GM19372 (cell line): ENCODE results near the gene NRG2.

Experiments
- ATAC-seq: cut with Tn5 transposase; IDR thresholded peaks from one replicate; pipeline ENCODE4 v1.9.1; 2021; ENCODE audit warnings: mild to moderate bottlenecking, low read depth, moderate library complexity; ENCODE audit not compliant: unreplicated experiment

The NRG2 gene

GRCh38 chr5:139886213-139886612 is 156.9 kb downstream of the NRG2 start:
- ATAC-seq, result no peak

GRCh38 chr5:139885857-139886208 is 157.3 kb downstream of the NRG2 start:
- ATAC-seq, result no peak

GRCh38 chr5:139885172-139885856 is 157.8 kb downstream of the NRG2 start:
- ATAC-seq, result no peak

GRCh38 chr5:139884734-139885133 is 158.4 kb downstream of the NRG2 start:
- ATAC-seq, result no peak

- ATAC-seq, result no peak
Measured at GRCh38 chr5:139884144-139884543, 159.0 kb downstream of the NRG2 start.

- no peak for ATAC-seq
Measured at GRCh38 chr5:139882961-139883539, 160.0 kb downstream of the NRG2 start.

GRCh38 chr5:139882316-139882715 is 160.8 kb downstream of the NRG2 start:
- no peak for ATAC-seq

- ATAC-seq, result no peak
Measured at GRCh38 chr5:139881143-139881733, 161.9 kb downstream of the NRG2 start.

- no peak for ATAC-seq
Measured at GRCh38 chr5:139880416-139881142, 162.5 kb downstream of the NRG2 start.

- ATAC-seq, result no peak
Measured at GRCh38 chr5:139878093-139878492, 165.0 kb downstream of the NRG2 start.

- ATAC-seq, result no peak
Measured at GRCh38 chr5:139877129-139877597, 165.9 kb downstream of the NRG2 start.

GRCh38 chr5:139875957-139876356 is 167.1 kb downstream of the NRG2 start:
- ATAC-seq, result no peak

- ATAC-seq, result no peak
Measured at GRCh38 chr5:139872851-139873794, 170.0 kb downstream of the NRG2 start.

- ATAC-seq, result no peak
Measured at GRCh38 chr5:139872052-139872766, 170.9 kb downstream of the NRG2 start.

GRCh38 chr5:139871614-139872013 is 171.5 kb downstream of the NRG2 start:
- no peak for ATAC-seq

- ATAC-seq, result no peak
Measured at GRCh38 chr5:139870677-139871076, 172.4 kb downstream of the NRG2 start.

GRCh38 chr5:139869042-139869790 is 173.9 kb downstream of the NRG2 start:
- ATAC-seq, result no peak

- ATAC-seq, result no peak
Measured at GRCh38 chr5:139867581-139867980, 175.5 kb downstream of the NRG2 start.

- ATAC-seq, result no peak
Measured at GRCh38 chr5:139867109-139867508, 176.0 kb downstream of the NRG2 start.
